ENCODE results near the gene SLC8A1.

Gene SLC8A1

DNA sequence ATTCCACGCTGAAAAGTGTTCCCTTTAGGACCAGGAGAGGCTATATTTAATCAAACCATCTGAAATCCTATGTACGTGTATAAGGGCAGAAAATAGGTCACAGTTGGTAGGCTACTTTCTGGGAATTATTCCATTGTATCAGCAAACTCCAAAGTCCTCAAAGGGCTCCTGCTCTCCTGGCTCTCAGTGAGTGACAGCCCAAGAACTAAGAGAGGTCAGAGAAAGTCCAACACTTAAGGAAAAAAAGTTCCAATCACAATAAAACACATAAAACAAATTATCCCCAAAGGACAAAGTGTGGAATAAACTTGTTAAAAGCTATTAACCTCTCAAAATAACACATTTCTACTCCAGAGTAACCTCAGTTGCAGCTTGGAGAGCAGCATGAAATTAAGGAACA, 183.3 kb downstream of the SLC8A1 start:
- DNase-seq = no peak

DNA sequence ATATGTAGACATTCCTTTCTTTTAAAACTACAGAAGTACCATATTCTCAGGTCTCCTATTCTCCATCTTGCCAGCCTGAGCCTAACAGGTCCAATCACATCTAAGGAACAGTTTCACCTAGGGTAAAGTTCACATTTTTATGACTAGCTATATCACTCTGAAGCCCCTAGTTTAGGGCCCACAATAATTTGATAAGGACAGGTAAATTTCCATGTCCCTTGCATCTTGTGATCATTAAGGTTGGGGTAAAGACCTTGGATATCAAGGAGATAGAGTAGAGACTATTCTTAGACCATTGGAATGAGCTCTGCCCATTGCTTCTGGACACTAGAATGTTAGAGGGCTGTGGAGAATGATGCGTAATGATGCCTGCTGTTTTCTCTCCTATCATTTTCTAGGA, 185.7 kb downstream of the SLC8A1 start:
- no peak for DNase-seq

DNA sequence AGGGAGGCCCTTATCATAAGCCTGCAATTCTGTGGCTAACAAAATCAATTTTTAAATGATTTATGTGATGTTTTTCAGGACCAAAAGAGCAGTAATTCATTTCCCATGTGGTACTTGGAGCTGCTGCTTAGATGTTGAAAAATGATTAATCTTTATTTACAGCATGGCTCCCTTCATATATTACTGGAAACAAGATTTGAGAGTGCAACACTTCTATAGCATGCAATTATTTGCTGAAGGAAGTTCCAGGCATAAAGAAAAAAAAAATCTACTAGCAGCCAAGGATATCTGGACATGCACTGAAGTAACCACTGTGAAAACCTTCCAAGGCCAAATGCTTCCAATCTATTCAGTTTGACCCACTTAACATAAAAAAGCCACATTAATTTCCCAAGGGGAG, 186.3 kb downstream of the SLC8A1 start:
- DNase-seq = no peak

DNA sequence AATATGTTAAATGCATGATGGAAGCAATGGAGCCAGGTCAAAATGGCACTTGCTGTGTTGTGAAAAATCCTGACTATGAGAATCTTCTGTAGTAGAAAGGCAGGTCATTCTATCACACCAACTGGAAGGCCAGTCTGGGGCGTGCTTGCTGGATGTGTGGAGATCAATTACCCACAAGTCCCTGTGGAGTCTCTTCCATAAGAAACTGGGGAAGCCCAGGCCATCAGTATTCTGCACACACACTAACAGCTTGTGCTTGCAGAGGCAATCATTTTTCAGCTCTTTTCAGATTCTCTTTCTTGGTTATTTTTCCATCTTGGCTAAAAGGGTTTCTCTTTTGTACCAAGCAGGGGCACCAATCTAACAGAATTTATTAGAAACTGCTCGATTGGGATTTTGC, 190.8 kb downstream of the SLC8A1 start:
- DNase-seq = no peak

DNA sequence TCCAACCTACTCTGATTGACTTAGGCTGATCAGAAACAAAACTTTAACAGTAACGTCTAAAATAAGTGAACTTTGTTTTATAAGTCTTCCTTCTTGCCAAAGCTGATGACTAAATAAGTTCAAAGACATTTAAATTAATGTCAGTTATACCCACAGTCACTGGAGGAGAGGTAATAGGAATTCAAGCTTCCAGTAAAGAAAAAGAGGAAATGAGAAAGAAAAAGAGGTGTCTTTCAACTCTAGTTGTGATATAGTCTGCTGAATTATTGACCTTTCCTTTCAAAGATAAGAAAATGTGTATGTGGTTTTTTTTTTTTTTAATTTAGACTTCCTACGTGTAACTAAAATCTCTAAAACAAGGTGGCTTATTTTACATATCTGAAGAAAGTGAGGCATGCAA, 191.5 kb downstream of the SLC8A1 start:
- peak in 2 of 4 experiments; percentile 16 to 17 for DNase-seq

DNA sequence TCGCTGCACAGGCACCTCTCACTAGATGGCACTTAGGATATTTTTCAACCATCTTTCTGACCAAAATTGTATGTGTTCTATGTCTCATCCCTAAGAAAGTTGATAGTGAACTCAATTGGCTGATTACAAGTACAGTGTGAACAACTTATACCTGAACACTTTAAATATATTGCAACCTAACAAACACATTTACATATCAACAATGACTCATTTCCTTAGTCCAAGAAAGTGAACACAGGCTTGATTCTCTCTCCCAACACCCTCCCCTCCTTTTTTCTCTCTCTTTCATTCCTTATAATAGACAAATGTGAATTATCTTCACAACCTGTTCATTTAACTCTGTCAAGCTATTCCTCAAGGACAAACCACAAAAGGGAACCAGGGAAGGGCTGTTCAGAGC, 192.0 kb downstream of the SLC8A1 start:
- DNase-seq = no peak

DNA sequence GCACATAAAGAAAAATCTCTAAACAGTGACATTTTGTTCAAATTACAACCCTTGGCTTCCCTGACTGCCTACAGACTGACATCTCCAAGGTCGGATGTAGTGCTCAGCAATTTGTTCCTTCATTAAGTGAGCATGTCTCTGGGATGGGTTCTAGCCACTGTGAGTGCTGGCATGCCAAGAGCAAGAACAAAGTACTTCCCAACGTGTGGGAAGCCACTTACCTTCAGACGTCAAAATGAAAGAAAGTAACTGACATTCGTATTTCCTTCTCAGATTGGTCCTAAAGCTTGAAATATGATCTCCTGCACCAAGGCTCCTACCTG, 193.8 kb downstream of the SLC8A1 start:
- no peak for DNase-seq

DNA sequence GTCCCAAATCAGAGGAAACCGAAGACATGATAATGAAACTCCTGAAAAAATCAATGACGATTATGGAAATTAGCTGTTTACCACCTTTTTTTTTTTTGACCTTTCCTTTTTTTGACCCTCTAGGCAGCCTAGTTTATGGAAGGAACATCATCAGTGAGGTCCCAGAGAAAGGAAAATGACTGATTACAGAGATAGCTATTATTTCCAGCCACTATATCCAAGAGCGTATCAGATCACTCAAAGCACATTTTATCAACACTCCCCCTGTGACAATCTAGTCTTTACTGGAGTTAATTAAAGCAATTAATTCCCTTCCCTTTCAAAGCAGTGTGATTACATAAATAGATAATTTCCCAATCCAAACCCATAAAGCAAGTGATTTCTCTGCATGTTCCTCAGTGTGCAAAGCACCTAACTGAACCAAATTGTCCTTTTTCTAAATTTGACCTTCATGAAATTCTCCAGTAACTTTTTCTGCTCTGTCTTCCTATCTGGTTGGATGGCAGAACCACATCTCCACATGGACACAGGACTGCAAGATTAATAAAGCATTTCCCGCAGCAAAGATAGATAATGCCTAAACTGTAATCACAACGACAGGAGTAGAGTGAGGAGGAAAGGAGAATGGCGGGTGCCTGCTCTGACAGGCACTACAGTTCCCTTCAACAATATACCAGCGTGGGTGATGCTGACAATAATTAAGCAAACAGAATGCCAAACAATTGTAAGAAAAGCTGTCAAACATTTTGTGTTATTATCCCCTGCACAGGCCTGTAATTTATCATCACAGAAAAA, 194.4 kb downstream of the SLC8A1 start:
- DNase-seq = no peak

DNA sequence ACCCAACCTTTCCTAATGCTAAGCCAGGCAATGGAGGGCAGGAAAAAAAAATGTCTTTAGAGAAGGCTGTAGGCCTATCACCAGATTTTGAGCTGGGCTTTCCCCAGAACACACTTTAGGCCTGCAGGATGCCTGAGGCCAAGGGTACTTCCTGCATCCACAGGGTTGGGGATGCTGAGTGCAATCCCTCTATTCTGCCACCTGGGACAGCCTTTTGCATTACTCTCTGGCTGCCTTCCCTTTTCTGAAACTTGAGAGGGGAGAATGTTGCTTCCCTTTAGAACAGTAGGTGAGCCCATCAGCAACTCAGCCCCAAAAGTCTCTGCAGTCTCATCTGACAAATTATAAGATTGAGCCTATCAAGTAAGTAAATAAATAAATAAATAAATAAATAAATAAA, 195.2 kb downstream of the SLC8A1 start:
- DNase-seq = peak in 3 of 4 experiments; percentile 9 to 16 (median 14)

DNA sequence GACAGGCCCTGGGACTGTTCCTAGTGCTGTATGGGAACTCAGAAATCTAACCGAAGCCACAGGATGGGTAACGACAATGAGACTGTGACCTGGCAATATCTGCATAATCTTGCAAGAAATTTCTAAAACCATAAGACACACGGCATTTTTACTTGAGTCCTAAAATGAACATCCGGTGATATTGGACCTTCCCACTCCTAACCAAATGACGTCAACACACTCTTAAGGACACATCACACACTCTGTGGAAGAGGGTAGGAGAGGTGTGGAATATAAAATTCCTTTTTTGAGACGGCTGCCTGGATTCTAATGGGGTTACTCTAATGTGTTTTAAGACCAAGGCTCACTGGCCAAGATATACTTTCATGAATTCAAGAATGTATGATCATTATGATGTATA, 195.9 kb downstream of the SLC8A1 start:
- no peak for DNase-seq

DNA sequence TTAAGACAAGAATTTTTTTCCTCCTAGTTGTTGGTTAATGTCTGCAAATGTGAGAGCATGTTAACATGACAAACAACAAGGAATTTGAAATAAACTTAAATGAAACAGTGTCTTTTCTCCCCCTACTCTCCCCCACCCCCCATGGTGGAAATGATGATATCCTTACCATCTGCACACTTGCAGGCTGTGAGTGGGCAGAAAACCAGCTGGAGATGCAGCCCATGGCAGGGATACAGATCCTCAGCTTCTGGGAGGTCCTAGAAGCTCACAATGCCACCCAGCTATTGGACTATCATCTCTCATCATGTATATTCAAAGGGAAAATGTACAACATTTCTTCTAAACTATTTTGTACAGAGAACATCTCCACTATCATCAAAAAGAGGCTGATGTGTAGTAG, 196.8 kb downstream of the SLC8A1 start:
- no peak for DNase-seq

DNA sequence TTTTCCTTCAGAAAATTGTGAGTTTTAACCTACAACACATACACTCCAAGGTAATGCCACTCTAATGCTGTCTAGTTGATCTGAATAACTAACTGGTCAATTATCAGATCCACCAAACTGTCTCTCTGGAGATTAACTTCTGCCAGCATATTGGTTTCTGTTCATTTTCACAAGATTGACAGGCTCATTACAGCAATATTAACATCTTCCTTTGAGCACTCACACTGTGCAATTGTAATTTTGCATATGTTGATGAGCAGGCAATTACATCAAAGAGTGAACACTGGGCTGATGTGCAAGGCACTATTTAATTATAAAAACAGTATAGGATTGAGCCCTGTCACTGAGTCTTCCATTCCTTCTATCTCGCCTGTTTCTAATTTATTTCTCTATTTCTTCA, 197.3 kb downstream of the SLC8A1 start:
- no peak for DNase-seq

DNA sequence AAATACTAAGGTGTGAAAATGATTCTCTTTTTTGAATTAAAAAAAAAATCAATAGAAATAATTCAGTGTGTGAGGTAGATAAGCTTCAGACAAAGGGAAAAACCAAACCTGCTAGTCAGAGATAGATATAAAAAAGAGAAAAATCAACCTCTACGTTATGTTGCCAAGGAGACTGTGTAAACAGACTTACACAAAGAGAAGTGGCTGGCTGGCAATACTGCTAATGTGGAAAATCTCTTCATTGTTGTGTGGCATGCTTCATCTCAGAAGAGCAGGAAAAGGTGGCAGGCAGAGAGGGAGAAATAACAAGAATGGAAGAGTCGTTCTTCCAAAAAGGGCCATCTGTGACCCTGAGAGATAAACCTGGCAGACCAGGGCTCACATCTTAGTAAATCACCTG, 200.8 kb downstream of the SLC8A1 start:
- DNase-seq = no peak

DNA sequence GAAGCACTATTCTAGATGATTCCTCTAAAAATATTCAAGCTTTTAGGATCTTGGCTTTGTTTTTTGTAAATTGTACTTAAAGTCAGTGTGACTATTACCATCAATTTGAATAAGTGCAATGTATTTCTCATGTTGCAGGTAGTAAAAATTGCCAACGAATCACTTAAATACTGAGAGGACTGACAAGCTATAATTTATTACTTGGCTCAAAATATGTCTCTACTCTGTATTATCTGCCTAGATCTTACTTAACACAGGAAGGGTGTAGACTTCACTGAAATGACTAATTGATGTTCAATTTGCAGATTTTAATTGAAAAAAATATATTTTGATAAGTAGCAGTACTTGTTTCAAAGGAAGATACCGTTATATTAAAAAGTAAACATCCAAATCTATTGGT, 202.3 kb downstream of the SLC8A1 start:
- DNase-seq = no peak

DNA sequence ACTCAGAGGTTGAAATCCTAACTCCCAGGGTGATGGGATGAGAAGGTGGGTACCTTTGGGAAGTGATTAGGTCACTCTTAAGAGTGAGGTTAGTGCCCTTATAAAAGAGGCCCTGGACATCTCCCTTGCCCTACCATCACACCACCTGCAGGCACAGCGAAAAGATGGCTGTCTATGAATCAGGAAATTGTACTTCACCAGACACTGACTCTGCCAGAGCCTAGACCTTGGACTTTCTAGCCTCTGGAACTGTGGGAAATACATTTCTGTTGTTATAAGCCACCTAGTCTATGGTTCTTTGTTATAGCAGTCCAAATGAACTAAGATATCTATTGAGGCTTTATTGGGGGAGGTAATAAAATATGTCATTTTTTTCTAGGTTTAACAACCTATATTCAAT, 203.6 kb downstream of the SLC8A1 start:
- DNase-seq = no peak

DNA sequence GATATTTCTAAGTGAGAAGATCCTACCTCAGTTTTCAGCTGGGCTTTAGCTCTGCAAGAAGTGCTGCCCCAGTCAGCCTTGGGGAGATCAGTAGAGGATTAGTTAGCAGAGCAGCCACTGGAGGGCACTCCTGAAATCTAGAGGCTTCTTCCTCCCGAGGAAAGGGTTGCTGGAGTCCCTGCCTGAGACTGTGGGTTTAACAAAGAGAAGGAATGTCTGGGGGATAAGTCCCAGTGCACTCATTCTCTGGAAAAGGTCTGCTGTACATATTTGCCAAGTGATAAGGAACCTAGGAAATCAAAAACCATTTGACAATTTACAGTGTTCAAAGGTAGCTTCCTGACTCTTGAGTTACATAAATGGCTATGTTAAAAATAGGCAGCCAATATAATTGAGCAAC, 207.2 kb downstream of the SLC8A1 start:
- DNase-seq = peak; percentile 55 to 80 (median 70)

DNA sequence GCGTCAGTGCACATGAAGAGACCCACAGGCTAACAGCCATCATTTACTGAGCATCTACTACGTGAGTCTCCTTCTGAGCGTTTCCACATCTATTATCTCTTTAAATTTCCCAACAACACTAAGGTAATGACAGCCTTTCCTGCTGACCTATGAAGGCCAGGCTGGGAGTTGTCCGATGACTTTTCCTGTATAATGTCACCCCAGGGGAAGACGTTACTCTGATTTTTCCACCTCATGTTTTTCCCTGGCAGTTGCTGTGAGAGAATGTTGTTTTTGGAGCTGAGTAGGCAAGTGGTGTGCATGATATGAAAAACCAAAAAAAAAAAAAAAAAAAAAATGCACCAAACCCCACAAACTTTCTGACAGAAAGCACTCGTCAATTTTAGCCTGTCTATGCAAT, 207.6 kb downstream of the SLC8A1 start:
- no peak for DNase-seq

DNA sequence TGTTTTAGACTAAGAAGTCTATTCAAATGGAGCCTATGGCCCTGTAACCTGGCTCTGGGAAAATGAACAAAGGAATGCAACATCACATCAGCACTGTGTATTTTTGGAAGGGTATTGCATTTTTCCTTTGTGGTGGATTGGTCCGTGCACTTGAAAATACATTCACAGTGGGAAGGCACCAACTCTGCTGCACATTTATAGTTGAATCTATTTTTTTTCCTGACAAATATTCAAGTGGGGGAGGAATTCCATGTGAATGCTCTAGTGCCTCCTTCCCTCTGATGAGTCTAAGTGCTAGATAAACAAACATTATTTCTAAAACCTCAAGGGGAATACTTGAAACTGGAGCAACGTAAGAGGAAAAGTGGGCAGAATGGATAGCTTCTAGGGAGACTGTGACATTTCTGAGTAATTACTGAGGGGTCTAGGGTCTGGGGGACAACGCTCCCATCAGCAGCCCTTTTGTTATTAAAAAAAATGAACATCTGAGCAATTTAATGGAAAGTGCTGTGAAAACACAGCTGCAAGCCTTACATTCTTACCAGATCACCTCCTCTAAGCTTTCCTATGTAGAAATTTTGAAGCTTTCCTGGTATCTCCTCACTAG, 208.2 kb downstream of the SLC8A1 start:
- no peak for DNase-seq

DNA sequence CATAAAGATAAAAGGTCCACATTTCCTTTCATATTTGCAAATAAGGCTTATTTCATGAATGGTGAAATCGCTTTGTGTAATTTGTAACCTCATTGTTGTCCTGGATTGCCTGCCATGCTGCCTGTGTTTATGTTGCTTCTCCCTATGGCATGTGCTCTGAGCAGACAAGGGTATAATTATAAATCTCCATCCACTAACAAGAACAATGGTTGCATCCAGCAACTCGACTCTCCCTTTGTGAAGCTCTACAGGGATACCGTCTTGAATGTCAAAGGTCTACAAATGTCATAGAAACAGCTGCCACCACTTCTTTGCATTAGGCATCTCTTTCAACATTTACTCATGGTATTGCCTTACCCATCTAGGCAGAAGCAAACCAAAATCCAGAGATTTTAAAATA, 209.6 kb downstream of the SLC8A1 start:
- no peak for DNase-seq

DNA sequence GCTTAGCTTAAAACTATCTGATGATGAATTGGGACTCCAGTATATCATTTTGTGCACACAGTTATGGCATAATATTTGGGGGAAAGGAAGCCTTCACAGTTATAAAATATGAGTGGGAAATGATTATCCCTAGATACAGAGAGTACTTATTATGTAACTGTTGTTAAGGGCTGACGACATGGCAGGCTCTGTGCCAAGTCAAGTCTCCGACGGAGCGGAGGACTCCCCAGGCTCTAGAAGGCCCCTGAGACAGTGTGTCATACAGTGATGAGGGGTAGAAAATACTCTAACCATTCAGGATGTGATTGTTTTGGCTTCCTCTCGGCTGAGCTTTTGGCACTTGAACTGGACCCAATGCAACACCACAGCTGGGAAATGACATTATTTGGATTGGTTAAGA, 211.8 kb downstream of the SLC8A1 start:
- peak in 2 of 4 experiments; percentile 6 to 14 for DNase-seq

DNA sequence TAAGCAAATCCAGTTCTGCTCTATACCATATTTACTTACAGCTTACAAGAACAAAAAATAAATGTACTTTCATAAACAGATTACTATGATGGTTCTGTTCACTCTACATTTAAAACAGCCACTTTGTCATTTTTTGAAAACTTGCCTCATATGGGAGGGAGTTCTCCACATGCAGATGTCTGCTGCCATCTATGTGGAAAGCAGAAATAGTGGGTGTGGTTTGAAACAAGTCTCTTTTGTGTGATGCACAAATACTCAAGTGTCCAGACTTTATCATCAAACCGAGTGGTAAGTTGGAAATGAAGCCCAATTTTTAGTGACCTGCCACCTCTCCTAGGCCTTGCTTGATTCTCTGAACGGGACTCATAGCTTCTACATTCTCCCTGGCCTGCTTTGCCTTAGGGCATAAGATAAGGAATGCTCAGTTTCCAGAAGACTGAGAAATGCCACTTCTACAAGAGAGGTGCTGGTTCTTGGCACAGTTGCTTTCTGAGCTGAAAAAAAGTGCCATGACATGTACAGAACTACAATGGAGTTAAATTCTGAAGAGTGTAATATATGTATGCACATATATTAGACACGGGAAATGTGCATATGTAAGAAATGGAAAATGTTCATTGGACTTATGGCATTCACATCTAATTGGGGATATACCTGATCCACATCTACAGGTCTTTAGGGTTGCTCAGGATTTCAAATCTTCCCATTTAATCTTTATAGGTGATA, 221.0 kb downstream of the SLC8A1 start:
- DNase-seq = no peak

DNA sequence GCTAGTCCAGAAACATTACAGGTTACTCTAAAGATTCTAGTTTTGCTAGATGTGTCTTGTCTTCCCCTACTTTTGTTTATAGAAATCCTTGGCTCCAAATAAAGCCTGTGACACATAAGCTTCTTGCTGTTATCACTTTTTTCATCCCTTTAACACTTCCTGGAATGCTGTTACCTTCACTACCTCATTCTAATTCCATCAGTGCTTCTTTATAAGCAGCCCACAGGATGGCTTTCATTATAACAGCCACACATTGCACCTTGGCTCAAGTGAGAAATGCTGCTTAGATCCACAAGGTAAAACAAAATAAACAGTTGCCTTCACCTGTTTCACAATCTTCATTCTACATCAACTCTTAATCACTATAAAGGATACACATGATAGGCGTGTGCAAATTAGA, 221.7 kb downstream of the SLC8A1 start:
- DNase-seq = no peak

DNA sequence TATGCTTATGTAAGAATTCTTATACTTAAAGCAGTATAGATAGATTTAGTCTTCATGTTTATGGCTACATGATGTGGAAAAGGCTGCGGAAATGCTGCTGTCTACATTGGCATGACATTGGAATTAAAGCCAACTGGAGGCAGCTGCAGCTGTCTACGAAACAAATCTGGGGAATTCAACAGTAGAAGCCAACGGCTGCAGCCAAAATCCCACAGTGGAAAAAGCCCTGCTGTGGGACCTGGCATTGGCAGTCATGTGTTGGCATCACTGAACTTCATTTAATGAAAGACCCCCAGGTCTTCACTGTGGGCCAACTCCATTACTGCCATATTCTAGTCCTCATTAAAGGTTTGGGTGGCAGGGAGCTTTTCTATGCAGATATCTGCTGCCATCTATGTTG, 223.6 kb downstream of the SLC8A1 start:
- no peak for DNase-seq

DNA sequence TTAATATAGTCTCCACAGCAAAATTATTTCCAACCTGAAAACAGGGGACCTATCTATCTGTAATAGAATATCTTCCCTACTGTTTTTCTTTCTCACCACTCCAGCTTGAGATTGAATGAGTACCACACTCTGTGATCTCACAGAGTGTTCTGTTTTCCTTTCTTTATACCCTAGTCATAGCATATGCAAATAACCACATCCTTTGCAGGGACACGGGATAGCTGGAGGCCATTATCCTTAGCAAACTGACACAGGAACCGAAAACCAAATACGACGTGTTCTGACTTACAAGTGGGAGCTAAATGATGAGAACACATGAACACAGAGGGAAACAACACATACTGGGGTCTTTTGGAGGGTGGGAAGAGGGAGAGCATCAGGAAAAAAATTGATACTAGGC, 224.7 kb downstream of the SLC8A1 start:
- no peak for DNase-seq

Measured in suppressor macrophage (primary cell).